ENCODE results near the gene LRP6. TPM values are rescaled to one million over a fixed set of nuclear protein-coding genes. Genes with fewer than 3 reads are reported as not detected.
A peak's percentile ranks its signal among the peaks of the same experiment; 100 is the strongest.

Gene LRP6
- total and polyA plus RNA-seq, 2 experiments from 2014 or later = 18.1 to 25.4 TPM

GRCh38 chr12:12086973-12087692 is 179.7 kb downstream of the LRP6 start:
- no peaks in the 10 kb centered on the region for H3K9me3 ChIP-seq (ENCODE audit: low read depth)

GRCh38 chr12:12086362-12086761 is 180.5 kb downstream of the LRP6 start:
- no peak for DNase-seq (ENCODE audit: low read depth in 1 of 2, low spot score in 1 of 2)
- no peak overlapping the region for H3K27ac ChIP-seq
- TF ChIP-seq CTCF (IDR thresholded peaks at IDR 0.05; ENCODE audit: low read depth, low read length) = no peak

More at GRCh38 chr12:12086973-12087692, 179.7 kb downstream of the LRP6 start:
- Histone ChIP-seq H3K4me3 (no peak overlapping the region), H3K4me1 (ENCODE audit: low read depth) (no peaks in the 10 kb centered on the region), H3K36me3 (no peaks in the 10 kb centered on the region), H3K27ac (no peak overlapping the region), H3K27me3 (peaks cover 4% of the 10 kb centered on the region)
- no peak for DNase-seq (ENCODE audit: low read depth in 1 of 2, low spot score in 1 of 2)
- TF ChIP-seq CTCF (IDR thresholded peaks at IDR 0.05; ENCODE audit: low read depth, low read length) = no peak

GRCh38 chr12:12083688-12084087 is 183.2 kb downstream of the LRP6 start:
- Histone ChIP-seq H3K4me3 (no peak overlapping the region), H3K9me3 (ENCODE audit: low read depth) (no peaks in the 10 kb centered on the region), H3K27me3 (no peaks in the 10 kb centered on the region), H3K4me1 (ENCODE audit: low read depth) (no peaks in the 10 kb centered on the region), H3K27ac (no peak overlapping the region), H3K36me3 (no peaks in the 10 kb centered on the region)
- no peak for TF ChIP-seq CTCF (IDR thresholded peaks at IDR 0.05; ENCODE audit: low read depth, low read length)
- DNase-seq (ENCODE audit: low read depth in 1 of 2, low spot score in 1 of 2) = no peak

More at GRCh38 chr12:12086362-12086761, 180.5 kb downstream of the LRP6 start:
- Histone ChIP-seq H3K9me3 (ENCODE audit: low read depth) (no peaks in the 10 kb centered on the region), H3K27me3 (no peaks in the 10 kb centered on the region), H3K4me3 (no peak overlapping the region), H3K36me3 (no peaks in the 10 kb centered on the region), H3K4me1 (ENCODE audit: low read depth) (no peaks in the 10 kb centered on the region)

- H3K27me3 ChIP-seq = no peaks in the 10 kb centered on the region
- DNase-seq (ENCODE audit: low read depth in 1 of 2, low spot score in 1 of 2) = peak; percentile 13 to 65
- H3K4me3 ChIP-seq = no peak overlapping the region
- no peaks in the 10 kb centered on the region for H3K9me3 ChIP-seq (ENCODE audit: low read depth)
- TF ChIP-seq CTCF (IDR thresholded peaks at IDR 0.05; ENCODE audit: low read depth, low read length) = peak; percentile 26
- H3K4me1 ChIP-seq (ENCODE audit: low read depth) = no peaks in the 10 kb centered on the region
- H3K36me3 ChIP-seq = no peaks in the 10 kb centered on the region
- no peak overlapping the region for H3K27ac ChIP-seq
These were observed 184.9 kb downstream of the LRP6 start for GRCh38 chr12:12081836-12082497.

- no peak overlapping the region for H3K27ac ChIP-seq
- no peak for TF ChIP-seq CTCF (IDR thresholded peaks at IDR 0.05; ENCODE audit: low read depth, low read length)
- no peaks in the 10 kb centered on the region for H3K9me3 ChIP-seq (ENCODE audit: low read depth)
- DNase-seq (ENCODE audit: low read depth in 1 of 2, low spot score in 1 of 2) = peak in 1 of 2 donors; percentile 27
- no peaks in the 10 kb centered on the region for H3K36me3 ChIP-seq
- no peak overlapping the region for H3K4me3 ChIP-seq
- H3K4me1 ChIP-seq (ENCODE audit: low read depth) = no peaks in the 10 kb centered on the region
- no peaks in the 10 kb centered on the region for H3K27me3 ChIP-seq
These were observed 187.6 kb downstream of the LRP6 start for GRCh38 chr12:12079291-12079690.

Measured in cardiac muscle cell (in vitro differentiated cells and primary cell).